GM21515 (cell line): ENCODE data around the gene AGRN.
"Not testable (repeated sequence)": the region's sequence is repeated elsewhere in the genome, so short reads cannot be mapped to it uniquely, and the experiment has no call there.

Experiments
- ATAC-seq: cut with Tn5 transposase; IDR thresholded peaks from one replicate; pipeline ENCODE4 v1.9.1; 2021; ENCODE audit not compliant: unreplicated experiment

AGRN gene

DNA sequence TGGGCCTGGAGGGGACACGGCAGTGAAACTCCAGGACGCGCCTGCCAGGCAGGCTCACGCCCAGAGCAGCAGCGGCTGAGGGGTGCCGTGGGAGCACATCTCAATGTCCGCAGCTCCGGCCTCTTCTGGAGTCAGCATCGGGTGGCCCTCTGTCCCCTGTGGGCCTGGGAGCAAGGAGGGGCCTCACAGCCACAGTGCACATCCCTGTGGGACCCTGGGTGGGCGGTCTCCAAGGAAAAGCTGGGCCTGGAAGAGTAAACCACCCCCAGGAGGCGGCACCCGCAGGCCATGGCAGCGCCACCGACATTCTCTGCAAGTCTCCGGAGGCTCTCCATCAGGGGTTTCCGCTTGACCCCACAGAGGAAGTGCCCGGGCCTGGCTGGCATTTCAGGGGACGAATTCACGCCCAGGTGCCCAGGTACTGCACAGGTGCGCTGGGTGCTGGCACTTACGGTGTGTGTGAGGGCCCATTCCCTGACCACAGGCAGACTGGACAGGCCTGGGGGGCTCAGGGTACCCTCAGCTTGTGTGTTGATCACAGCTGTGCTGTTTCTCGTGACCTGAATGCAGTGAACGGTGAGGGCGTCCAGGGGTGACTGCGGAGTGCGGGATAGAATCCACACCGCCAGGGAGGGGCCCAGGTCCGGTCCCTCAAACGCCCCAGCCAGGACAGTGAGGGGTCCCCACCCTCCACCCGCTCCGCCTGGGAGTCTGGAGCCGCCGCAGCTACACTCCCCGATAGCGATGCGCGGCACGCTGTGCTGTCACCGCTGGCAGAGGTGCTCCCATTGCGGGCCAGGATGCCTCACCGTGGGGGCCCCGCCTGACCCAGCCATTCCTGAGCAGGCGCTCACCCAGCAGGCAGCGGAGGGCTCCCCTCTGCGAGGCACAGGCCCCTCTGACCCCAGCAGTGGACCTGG is 70.8 kb downstream of the AGRN start:
- no peak for ATAC-seq

DNA sequence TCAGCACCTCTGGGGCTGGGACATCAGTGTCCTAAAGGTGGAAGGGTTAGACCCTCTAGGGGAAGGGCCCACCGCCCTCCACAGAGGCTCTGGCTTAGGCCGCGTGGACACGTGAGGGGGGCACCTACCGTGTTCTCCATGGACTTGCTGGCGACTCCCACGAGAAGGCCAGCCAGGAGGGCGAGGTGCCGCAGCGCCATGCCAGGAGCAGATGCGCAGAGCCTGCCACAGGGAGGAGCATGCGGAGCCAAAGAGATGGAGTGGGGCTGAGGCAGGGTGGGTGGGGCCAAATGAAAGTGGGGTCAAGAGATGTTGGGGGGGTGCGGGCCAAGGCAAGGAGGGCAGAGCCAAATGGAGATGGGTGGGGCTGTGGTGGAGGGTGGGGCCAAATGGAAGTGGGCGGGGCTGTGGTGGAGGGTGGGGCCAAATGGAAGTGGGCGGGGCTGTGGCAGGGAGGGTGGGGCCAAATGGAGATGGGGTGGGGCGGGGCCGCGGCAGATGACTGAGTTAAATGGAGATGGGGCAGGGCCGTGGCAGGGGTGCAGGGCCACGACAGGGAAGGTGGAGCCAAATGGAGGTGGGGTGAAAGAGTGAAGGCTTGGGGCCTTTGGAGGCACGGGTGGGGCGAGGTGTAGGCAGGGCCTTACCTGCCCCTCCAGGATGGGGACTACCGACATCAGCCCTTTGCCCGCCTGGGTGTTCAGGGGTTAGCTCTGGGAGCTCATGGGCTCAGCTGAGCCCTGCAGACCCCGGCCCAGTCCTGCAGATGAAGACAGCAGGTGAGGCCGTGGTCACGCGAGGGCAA is 71.6 kb downstream of the AGRN start:
- no peak for ATAC-seq

DNA sequence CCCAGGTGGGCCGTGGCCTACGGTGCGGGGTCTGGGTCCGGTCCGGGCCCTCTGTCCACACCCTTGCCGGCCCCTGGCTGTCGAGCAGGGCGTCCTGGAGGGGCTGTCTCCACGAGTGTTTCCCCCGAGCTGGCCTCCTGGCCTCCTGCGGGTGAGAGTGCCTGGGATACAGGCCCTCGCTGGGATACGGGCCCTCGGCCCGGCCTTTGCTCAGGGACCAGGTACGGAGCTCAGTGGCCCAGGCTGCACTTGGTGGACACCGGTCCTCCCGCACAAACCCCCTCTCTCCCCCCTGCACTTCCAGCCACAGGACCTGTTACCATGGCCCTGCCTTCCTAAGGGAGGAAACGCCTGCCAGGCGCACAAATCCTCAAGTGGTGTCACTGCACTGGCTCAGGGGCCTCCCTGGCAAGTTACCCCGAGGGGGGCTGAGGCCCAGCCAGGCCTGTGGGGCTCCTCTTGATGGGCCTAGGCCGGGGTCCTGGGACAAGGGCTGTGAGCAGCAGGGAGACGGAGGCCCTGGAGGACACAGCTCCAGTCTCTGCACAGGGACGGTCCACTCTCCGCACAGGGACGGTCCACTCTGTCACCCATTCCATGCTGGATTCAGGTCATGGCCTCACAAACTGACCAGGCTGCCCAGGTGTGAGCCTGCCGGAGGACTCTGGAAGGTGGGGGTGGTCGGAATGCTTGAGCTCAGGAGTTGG is 72.4 kb downstream of the AGRN start:
- no peak for ATAC-seq

DNA sequence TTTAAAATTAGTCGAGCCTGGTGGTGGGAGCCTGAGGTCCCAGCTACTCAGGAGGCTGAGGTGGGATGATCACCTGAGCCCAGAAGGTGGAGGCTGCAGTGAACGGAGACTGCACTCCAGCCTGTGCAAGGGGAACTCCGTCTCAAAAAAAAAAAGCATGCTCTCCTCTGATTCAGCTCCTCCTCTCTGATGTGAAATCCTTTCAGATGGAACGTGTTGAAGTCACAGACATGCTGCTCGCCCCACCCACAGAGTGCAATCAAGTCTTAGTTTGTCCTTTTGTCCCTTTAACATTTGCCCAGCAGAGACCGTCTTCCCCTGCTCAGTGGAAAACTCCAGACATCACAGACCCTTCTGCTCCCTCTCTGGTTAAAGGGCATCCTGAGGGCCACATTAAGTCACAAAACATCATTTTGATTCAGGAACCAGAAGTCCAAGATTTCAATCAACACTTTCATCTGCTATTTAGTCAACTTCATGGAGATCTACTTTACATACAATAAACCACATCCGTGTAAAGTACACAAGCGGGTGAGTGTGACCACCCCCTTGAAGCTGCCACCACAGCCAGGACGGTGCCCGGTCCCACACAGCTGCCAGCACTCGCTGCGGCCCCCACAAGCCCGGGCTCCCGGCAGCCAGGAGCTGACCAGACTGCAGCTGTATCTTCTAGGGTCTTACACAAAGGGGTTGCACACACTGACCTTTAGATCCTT is 73.1 kb downstream of the AGRN start:
- no peak for ATAC-seq

DNA sequence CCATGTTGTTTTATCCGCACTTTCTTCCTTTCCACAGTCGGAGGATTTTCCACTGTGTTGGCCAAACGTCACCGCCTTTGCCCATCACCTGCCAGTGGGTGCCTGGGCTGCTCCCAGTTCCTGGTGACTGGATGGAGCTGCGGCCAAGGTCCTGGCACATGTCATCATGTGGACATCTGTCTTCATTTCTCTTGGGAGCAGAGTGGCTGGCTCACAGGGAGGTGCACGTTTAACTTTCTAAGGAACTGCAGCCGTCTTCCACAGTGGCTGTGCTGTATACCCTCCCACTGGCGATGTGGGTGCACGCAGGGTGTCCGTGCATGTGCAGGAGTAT is 73.7 kb downstream of the AGRN start:
- no peak for ATAC-seq

DNA sequence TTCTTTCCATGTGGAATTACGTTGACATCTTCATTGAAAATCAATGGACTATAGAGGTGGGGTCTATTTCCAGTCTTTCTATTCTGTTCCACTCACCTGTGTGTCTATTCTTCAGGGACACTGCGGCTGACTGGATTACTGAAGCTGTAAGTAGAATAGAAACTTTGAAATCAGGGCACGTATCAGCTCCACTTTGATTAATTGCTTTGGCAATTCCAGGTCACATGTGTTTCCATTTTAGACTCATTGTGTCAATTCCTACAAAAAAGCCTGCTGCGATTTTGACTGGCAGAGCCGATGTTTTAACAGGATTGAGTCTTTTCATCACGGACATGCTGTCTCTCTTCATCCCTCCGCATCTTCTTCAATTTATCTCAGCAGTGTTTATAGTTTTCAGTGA is 75.1 kb downstream of the AGRN start:
- no peak for ATAC-seq

DNA sequence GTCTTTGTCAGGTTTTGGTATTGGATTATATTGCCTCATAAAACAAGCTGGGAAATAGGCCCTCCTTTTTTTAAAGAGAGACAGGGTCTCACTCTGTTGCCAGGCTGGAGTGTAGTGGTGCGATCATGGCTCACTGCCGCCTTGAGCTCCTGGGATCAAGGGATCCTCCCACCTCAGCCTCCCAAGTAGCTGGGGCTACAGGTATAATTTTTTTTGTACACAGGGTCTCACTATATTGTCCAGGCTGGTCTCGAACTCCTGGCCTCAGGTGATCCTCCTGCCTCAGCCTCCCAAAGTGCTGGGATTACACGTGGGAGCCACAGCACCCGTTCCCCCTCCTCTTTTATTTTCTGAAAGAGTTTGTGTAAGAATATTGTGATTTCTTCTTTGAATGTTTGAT is 76.2 kb downstream of the AGRN start:
- ATAC-seq, result not testable (repeated sequence)

DNA sequence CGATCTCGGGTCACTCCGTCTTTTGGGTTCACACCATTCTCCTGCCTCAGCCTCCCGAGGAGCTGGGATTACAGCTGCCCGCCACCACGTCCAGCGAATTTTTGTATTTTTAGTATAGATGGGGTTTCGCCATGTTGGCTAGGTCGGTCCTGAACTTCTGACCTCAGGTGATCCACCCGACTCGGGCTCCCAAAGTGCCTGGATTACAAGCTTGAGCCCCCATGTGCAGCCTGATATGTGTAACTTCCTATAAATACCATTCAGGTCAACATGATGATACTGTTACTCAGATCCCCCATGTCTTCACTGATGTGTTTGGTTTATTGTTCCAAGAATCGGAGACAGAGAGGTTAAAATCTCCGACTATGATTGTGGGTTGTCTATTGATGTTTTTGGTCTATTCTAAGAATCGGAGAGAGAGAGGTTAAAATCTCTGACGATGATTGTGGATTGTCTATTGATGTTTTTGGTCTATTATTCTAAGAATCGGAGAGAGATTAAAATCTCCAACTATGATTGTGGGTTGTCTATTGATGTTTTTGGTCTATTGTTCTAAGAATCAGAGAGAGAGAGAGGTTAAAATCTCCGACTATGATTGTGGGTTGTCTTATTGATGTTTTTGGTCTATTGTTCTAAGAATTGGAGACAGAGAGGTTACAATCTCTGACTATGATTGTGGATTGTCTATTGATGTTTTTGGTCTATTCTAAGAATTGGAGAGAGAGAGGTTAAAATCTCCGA is 78.9 kb downstream of the AGRN start:
- ATAC-seq, result no peak

DNA sequence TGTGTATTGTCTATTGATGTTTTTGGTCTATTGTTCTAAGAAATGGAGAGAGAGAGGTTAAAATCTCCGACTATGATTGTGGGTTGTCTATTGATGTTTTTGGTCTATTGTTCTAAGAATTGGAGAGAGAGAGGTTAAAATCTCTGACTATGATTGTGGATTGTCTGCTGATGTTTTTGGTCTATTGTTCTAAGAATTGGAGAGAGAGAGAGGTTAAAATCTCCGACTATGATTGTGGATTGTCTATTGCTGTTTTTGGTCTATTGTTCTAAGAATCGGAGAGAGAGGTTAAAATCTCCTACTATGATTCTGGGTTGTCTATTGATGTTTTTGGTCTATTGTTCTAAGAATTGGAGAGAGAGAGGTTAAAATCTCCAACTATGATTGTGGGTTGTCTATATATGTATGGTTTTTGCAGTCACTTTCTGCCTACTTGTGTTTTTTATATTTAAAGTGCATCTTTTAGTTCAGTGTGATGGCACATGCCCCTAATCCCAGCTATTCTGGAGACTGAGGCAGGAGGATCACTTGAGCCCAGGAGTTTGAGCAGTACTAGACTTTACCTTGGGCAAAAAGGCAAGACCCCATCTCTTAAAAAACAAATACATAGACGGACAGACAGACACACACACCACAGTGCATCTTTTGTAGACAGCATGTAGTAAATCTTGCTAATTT is 79.7 kb downstream of the AGRN start:
- no peak for ATAC-seq

DNA sequence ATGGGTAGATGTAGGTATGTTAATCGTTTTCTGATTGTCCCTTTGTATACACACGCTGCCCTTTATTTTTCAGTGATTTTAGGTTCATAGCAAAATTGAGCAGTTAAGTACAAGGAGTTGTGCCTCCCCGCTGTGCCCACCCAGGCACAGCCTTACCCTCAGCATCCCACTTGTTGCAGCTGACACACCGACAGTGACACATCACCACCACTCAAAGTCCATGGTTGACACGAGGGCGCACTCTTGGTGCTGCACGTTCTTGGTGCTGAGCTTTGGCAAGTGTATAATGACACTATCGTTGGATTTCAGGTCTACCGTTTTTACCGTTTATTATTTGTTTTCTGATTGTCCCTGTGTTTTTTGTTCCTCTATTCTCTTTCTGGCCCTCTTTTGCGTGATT is 80.4 kb downstream of the AGRN start:
- no peak for ATAC-seq

DNA sequence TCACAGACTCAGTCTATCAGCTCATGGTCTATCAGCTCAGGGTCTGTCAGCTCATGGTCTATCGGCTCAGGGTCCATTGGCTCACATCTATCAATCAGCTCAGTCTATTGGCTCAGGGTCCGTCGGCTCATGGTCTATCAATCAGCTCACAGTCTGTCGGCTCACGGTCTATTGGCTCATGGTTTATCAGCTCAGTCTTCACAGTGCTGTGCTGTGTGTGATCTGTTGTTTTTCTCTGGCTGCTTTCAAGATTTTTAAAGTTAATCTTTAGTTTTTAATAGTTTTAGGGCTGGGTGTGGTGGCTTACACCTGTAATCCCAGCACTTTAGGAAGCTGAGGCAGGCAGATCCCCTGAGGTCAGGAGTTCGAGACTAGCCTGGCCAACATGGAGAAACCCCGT is 81.6 kb downstream of the AGRN start:
- no peak for ATAC-seq

DNA sequence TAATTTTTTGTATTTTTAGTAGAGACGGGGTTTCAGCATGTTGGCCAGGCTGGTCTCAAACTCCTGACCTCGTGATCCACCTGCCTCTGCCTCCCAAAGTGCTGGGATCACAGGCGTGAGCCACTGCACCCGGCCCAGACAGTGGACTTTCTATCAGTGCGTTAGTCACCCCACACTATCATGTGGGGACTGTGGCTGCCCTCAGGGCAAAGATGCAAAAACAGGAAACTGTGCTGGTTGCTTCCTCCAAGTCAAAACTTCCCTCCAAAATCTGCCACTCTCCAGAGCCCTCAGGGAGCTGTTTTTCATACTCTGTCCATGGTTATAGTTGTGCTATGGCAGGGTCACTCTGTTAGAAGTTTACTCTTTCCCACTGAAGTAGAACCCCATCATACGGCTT is 84.2 kb downstream of the AGRN start:
- not testable (repeated sequence) for ATAC-seq
